GM21576 (cell line): ENCODE measurements around the gene INPP5A.
"Not testable (repeated sequence)": the region's sequence is repeated elsewhere in the genome, so short reads cannot be mapped to it uniquely, and the experiment has no call there.

Source experiments
- ATAC-seq: cut with Tn5 transposase; IDR thresholded peaks from one replicate; pipeline ENCODE4 v1.9.1; 2021; ENCODE audit warnings: mild to moderate bottlenecking, moderate library complexity; ENCODE audit not compliant: unreplicated experiment

The INPP5A gene

GRCh38 chr10:132546567-132547420 lies 9.2 kb downstream of the INPP5A start:
- ATAC-seq: no peak

GRCh38 chr10:132547421-132547861 lies 9.9 kb downstream of the INPP5A start:
- no peak for ATAC-seq

- no peak for ATAC-seq
Measured at GRCh38 chr10:132548106-132548823, 10.7 kb downstream of the INPP5A start.

DNA sequence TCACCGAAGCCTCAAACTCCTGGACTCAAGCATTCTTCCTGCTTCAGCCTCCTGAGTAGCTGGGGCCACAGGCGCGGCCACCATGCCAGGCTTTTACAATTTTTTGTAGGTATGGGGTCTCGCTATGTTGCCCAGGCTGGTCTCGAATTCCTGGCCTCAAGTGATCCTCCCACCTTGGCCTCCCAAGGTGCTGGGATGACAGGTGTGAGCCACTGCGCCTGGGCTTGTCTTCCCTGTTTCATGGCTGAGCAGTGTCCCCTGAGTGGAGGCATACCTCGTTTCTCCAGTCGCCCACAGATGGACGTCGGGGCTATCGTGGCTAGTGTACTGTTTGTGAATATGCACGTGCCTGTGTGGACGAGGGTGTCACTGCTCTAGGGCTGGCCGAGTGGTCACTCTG lies 11.3 kb downstream of the INPP5A start:
- no peak for ATAC-seq

DNA sequence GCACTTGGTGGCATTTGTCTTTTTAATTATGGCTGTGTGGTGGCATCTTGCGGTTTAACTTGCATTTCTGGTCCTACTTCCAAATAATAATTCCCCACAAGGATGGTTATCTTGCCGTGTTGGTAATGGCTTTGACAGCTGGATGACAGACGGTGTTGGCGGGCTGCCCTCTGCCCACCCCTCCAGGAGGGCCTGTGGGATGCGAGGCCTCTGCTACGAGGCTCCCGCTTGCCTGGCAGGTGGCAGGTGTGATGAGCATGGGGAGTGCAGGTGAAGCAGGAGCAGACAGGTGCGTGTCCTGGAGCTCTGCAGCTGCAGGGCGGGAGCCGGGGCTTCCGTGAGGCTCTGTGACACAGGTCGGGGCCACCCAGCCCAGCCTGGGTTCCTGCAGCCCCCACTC lies 11.8 kb downstream of the INPP5A start:
- no peak for ATAC-seq

DNA sequence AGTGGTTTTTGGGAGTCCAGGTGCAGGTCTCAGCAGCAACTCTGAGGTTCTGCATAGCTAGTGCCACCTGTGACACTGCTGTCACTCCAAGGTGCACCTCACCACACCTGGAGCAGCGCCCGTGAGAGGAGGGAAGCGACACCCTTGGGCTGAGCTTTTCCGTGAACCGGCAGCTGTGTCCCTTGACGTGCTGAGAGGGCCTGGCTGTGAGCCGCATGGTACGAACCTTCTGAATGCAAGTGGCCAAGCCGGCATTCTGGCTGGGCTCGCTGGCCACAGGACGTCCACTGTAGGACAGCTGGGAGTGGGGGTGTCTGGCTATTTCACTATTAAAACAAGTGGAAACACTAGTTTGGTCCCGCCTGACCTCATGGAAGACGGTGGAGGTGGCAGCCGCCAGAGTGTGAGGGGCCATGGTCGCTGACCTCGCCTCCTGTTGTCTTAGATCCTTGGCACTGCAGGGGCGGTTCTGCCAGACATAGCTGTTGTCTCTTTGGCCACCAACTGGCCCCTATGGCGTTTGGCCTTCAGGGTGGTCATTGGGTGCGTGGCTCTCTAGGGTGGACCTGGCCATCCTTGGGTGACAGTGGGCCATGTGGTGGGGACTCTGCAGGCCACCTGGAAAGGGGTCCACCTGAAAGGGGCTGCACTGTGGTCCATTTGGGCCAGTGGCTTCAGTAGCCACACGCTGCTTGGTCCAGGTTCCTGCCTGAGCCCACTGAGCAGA lies 12.9 kb downstream of the INPP5A start:
- ATAC-seq: no peak

GRCh38 chr10:132551093-132551807 lies 13.7 kb downstream of the INPP5A start:
- ATAC-seq: peak; percentile 71

DNA sequence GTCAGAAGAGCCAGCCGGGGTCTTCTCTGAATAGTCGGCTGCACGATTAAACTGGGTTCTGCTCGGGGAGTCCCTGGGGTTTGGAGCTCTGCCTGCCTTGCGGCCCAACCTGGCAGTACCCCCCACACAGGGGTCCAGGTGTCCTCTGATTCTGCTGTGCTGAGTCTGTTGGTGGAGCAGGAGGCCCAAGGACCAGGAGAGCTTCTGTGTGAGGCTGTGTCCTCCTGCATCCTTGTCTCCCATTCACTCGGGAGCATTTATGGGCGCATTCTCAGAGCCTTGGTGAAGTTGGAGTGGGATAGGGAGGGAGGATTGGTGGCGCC lies 14.2 kb downstream of the INPP5A start:
- ATAC-seq: no peak

DNA sequence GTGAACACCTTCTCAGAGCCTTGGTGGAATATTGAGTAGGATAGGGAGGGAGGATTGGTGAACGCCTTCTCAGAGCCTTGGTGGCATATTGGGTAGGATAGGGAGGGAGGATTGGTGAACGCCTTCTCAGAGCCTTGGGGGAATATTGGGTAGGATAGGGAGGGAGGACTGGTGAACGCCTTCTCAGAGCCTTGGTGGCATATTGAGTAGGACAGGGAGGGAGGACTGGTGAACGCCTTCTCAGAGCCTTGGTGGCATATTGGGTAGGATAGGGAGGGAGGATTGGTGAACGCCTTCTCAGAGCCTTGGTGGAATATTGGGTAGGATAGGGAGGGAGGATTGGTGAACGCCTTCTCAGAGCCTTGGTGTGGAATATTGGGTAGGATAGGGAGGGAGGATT lies 15.0 kb downstream of the INPP5A start:
- ATAC-seq: not testable (repeated sequence)

DNA sequence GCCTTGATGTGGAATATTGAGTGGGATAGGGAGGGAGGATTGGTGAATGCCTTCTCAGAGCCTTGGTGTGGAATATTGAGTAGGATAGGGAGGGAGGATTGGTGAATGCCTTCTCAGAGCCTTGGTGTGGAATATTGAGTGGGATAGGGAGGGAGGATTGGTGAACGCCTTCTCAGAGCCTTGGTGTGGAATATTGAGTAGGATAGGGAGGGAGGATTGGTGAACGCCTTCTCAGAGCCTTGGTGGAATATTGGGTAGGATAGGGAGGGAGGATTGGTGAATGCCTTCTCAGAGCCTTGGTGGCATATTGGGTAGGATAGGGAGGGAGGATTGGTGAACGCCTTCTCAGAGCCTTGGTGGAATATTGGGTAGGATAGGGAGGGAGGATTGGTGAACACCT lies 16.0 kb downstream of the INPP5A start:
- ATAC-seq: not testable (repeated sequence)

DNA sequence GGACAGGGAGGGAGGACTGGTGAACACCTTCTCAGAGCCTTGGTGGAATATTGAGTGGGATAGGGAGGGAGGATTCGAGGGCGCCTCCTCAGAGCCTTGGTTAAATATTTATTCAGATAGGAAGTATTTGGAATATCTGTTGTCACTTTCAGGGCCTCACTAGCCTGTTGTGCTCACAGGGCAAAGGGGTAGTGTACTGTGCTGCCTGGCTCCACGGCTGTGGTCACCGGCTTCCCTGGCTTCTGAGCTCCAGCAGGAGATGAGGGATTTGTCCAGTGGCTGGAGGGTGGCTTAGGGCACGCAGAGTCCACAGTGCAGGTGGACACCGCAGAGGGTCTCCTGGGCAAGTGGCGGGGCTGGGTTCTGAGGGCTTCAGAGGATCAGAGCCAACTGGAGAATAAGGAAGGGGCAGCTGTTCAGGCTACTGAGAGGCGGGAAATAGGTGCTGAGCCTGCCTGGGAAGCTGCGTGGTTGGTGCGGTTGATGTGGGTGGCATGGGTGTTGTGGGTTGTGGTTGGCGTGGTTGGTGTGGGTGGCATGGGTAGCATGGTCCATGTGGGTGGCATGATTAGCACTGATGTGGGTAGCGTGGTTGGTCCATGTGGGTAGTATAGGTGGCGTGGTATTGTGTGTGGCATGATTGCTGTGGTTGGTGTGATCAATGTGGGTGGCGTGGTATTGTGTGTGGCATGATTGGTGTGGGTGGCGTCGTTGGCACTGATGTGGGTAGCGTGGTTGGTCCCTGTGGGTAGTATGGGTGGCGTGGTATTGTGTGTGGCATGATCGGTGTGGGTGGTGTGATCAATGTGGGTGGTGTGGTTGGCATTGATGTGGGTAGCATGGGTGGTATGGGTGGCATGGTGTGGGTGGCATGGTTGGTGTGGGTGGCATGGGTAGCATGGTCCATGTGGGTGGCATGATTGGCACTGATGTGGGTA lies 16.7 kb downstream of the INPP5A start:
- no peak for ATAC-seq

DNA sequence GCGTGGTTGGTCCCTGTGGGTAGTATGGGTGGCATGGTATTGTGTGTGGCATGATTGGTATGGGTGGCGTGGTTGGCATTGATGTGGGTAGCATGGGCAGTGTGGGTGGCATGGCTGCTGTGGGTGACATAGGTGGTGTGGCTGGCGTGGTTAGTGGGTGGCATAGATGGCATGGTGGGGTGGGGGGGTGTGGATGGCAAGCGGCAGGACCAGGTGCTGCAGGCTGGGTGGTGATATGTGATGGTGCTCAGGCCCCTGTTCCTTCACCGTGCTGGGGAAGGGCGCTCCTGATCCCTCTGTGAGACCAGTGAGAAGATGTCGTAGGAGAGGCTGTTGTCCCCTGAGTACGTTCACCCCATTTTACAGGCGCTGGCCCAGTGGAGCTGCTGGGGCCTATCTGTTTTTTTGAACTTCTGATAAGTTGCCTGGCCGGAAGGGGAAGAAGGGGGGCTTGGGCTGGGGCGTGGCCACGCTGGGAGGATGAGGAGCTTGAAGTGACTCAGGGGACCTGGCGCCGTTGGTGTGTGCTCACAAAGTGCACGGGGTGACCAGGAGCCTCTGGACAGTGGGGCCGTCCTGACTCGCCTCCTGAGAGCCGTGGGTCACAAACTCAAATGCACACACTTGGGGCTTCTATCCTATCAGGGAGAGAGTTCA lies 17.5 kb downstream of the INPP5A start:
- no peak for ATAC-seq

DNA sequence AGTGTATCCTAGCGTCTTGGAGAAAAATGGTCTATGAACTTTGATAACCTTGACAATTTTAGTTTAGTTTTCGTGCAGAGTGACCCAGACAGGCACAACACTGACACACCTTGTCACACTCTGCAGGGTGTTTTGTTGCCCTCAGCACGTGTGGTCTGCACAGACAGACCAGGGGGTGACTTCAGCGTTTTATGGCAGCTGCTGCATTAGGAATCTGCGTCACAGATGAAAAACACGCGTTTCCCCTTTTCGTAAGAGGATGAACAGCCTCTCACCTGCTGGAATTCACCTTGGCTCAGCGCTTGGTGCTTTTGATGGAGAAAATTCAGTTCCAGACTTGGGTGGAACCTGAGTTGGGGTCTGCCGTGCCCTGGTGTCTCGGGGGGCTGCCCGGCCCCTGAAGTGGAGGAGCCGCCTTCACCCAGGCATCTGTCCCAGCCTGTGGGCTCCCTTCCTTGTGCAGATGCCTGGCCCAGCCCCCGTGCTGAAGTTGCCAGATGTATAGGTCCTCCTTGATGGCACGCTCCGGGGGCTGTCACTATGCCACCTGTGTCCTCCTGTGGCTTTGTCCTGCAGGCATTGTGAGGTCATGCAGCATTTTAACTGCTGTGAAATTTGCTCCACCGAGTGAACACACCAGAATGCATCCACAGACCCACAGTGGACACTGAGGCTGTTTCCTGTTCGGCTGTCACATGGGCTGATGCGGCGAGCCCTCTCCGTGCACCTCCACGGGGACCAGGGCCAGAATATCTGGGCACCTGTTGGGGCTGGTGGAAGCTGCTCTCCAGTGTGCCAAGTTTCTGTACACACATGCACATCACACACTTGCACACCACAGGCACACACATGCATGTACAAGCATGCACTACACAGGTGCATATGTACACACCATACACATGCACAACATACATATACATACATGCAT lies 18.3 kb downstream of the INPP5A start:
- ATAC-seq: no peak

- no peak for ATAC-seq
Measured at GRCh38 chr10:132556994-132557441, 19.4 kb downstream of the INPP5A start.

DNA sequence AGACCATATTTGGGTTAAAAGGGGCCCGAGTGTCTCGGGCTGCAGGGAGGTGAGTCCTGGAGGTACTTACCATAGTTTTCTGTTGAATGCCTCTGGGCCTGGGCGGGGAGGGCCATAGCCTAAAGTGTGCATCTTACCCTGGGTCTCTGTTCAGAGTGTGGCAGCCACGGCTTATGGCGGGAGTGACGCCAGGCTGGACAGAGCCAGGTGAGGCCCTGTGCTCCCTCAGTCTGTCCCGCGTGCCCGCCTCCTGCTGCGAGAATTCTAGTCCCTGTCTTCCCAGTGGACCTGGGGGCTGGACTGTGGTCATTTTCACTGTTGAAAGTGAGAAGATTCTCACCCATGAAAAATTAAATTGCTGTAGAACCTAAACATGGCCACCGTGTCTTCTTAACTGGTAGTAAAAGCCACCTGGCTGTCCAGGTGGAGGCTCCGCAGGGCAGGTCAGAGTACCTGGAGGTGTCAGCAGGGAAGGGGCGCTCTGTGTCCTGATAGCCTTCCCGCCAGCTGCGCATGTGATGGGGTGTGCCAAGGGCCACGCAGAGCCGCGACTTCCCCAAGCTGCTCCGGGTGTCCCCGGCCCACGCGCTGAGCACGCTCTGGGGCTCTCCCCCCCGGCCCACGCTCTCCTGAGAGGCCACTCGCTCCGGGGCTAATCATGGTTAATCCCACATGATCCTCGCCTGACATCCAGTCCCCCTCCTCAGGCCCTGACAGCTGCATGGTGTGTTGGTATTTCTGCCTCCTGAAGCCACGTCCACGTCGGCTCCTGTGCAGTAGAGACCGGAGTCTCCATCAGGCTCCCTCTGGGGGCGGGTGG lies 20.3 kb downstream of the INPP5A start:
- no peak for ATAC-seq

DNA sequence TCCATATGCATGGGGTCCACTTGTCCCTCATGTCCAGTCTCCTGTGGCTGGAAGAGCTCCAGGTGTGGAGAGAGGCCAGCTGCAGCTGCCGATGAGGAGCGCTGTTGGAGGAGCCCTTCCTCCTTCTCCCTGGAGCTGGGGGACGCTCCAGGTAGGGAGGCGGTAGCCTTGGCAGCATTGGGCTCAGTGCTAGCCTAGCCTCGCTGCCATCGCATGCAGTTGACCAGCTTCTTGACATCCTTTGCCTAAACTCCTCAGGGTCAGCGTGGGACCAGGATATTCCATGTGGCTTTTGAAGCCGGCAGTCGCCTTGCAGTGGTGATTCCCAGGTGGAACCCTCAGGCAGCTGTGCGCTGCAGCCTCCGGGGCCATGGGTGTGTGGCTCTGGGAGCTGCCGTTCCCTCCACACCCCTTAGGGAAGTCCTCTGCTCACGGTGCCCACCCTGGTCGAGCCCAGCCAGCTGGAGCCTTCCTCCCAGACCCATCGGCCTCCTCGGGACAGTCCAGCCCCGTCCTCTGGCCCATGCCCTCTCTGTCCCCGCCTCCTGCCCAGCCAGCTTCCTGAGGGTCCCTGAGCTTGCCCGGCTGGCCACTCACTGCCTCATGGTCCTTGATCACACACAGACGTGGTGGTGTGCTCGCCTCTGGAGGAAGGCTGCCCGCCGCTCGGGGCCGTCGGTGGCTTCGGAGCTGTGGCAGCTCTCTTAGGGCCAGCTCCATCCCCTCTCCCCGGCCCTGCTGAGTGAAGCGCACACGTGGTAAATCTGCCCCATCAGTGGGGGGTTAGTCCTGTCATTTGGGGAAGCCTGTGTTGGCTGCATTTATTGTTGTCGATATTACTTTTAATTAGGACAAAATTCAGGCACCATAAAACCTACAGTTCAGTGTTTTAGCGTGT lies 21.2 kb downstream of the INPP5A start:
- ATAC-seq: no peak
